ENCODE results near the gene NFIA.

Gene NFIA

DNA sequence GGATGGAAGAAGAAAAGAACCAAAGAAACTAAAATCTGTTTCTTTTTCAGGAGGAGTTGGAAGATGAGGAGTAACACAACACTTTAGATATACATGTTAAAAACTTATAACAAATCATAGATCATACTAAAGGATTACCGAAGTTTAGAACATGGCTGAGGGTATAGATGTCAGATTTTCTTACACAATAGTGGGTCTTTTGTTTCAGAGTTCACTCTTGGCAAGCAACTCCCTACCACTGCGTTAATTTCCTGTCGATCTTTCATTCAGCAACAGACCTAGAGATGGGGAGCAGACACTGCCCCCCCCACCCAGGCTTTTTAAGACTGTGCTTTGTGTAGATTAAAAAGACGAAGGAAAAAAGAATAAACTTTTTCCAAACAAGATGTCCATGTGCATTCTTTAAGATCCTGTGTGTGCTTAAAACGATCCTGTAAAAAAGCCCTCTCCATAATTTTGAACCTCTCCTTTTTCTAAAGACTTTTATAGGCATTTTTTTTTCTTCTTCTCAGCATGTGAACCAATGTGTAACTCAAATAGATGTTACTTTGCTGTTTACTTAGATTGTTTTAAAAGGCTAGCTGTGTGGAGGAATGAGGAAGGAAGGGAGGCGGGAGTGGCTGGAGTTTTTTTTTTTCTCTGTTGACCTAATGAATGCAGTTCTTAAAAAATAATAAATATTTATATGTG is 50.4 kb downstream of the NFIA start:
- DNase-seq: peak; percentile 45

DNA sequence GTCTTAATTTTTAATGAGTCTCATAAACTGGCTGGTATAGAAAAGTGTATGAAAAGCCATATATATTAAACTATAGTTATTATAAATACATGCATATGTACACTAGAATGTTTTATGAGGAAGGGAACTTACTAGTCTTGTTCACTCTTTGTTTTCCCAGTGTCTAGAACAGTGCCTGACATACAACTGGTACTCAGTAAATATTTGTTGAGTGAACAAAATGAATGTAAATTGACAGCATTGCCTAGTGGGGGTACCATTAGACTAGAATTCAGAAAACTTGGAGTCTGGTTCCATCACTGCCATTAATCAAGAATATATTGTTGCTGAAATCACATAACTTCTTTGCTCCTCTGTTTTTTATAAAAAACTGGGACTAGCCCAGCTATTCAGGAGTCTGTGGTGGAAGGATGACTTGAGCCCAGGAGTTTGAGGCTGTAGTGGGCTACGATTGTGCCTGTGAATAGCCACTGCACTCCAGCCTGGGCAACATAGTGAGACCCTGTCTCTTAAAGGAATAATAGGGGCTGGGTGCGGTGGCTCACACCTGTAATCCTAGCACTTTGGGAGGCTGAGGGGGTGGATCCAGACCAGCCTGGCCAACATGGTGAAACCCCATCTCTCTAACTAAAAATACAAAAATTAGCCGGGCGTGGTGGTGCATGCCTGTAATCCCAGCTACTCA is 51.1 kb downstream of the NFIA start:
- no peak for DNase-seq

DNA sequence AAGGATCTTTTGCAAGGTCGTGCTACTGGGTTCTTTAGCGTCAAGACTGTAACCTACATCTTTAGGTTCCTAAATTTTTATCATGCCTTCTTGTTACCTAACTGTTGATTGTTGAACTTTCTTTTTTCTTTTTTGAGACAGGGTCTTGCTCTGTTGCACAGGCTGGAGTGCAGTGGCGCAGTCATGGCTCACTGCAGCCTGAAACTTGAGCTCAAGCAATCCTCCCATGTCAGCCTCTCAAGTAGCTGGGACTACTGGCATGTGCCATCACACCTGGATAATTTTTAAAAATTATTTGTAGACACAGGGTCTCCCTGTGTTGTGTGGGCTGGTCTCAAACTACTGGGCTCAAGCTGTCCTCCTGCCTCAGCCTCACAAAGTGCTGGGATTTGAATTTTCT is 52.9 kb downstream of the NFIA start:
- DNase-seq: no peak

DNA sequence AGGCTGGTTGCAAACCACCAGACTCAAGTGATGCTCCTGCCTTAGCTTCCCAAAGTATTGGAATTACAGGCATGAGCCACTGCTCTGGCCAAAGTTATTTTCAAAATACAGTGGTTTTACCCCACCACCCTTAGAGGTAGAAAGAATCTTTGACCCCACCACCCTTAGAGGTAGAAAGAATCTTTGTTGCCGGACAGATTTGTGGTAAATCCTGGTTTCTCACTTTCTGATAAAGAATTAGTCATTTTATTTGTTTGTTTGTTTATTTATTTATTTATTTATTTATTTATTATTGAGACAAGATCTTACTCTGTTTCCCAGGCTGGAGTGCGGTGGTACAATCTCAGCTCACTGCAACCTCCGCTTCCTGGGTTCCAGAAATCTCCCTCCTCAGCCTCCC is 55.9 kb downstream of the NFIA start:
- DNase-seq: no peak

DNA sequence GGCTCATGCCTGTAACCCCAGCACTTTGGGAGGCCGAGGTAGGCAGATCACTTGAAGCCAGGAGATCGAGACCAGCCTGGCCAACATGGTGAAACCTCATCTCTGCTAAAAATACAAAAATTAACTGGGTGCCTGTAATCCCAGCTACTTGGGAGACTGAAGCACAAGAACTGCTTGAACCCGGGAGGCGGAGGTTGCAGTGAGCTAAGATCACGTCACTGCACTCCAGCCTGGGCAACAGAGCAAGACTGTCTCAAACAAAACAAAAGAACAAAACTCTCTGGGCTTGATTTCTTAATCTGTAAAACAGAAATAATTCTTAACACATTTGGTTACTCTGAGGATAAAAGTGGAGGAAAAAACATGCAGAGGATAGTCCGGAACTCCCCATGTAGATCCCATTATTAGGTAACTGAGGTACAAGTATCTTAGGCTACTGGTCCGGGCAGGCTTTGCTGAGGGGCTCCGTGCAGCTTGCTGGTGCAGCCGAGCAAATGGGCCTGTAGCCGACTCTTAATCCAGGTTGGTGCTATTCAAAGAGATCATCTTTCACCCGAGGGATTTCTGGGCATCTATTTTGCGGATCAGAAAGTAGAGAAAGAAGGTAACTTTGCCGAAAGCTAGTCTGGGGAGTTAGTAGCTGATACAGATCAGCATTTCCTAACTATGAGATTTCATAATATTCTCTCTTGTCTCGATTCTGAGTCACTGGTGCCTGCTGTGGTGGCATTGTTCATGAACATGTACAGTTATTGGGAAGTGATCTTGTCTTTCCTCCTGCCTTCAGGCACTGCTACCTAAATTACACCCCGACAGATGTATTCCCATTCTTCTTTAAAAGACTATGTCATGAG is 56.8 kb downstream of the NFIA start:
- DNase-seq: peak; percentile 82

DNA sequence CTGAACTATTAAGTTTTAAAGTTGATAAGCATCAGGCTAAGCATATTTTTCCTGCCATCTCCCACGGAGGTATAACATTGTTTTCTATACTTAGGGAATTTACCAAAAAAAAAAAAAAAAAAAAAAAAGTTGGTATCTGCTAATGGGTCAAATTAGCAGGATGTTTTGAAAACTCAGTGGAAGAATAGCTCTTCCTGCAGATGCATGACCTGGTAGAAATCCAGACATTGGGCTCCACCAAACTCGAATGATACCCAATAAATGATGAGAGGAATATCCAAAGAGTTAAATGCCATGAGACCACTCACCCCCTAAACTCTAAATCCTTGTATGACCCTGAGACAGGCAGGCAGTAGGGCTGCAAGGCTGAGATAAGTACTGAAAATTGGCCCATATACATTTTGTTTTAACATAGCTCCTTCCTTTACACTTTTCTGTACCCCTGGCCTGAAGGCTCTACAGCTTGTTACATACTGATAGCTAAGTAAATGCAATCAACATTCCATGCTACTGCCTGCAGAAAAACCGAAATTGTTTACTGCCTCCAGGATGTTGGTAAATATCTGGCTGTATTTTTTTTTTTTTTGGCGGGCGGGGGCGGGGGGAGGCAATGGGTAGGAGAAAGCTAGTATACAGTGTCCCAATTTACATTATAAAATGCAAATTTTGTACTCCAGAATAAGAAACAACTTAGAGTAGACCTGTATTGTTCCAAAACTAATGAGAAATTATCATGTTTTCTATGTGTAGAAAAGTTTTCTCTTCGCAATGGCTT is 57.6 kb downstream of the NFIA start:
- DNase-seq: peak; percentile 78

DNA sequence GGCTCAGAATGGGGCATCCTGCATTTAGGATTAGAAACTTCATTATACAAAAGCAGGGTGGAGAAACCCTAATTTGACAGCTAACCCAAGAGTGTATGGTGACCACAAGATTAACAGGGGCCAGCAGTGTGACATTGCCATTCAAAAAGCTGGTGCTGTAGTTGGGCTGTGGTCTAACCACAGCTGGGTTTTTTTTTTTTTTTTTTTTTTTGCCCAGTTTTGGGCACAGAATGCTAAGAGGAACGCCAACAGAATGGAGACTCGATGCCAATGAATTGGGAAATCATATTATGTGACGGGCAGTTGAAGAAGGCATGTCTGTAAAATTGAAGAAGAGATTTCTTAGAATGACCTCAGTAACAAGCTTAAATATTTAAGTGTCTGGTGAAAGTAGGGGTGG is 58.4 kb downstream of the NFIA start:
- peak; percentile 92 for DNase-seq

DNA sequence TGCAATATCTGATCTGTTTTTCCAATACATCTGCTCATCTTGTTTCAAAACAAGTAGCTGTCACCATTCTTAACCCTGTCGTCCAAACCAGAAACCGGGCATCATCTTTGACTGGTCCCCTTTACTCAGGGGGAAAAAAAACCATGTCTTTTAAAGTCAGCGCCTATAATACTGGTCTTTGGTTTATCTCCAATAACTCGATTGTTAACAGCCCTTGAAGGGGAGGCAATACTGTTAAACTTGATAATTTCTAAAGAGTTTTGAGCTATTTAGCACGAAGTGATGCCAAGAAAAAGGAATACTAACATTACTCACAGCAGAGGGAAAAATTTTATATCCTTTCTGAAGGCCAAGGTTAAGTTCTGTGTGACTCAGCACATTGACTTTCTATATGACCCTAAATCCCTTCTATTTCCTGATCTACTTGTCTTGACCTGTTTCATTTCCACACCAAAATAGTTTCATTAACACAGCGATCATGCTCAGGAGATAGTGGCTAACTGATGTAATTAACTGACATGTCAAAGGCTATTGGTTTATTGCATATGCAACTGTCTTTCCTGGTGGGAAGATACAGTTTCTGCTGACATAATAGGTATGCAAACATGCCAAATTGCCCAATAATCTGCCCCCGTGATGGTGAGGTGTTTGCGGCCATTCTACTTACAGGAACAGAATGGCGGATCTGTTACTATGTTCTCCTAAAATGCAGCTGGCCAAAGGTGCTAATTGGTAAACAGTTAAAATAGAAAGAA is 59.1 kb downstream of the NFIA start:
- DNase-seq: peak; percentile 59

DNA sequence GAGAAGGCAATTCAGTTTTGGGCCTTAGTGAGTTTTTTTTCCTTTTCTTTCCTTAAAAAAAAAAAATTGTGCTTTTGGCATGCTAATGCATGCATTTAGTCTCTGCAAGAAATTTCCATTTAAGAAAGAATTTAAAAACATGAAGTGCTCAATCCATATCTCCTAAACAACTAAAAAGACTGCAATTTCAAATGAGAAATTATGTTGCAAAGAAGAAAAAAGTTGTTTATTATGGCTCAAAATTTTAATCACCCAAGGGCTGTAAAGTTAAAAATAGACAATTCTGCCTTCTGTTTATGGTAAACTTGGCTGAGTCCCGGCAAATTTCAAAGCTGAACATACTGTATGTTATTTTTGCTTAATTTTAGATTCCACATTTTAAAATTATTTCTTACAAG is 59.7 kb downstream of the NFIA start:
- DNase-seq: no peak

DNA sequence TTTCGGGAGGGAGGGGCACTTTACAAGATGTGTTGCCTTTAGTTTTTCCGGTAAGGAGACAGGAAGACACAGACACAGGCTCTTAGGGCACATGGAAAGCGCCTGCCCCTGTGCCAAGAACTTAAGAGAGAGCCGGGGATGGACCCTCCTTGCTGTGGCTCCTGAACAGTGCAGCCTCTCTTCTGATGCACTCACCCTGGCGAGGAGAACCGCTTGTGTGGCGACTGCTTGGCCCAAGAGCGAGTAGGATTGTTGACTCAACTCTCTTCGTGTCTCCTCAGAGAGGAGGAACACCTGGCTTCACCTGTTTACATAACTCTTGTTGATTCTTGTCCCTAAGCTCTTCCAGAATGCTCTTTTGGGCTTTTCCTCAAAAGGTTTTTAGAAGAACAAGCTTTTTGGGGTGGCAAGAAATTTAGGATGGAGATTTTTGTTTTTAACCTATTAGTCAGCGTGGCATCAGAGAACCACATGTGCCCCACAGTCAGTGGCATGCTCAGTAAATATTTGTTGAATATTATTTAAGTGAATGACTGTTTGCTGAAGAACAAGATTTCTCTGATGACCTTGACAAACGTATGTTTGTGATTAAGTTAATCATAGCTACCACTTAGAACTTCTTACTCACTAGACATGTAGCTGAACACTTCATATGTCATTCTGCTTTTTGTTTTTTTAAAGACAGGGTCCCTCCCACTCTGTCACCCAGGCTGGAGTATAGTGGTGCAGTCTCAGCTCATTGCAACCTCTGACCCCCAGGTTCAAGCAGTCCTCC is 60.6 kb downstream of the NFIA start:
- DNase-seq: no peak

DNA sequence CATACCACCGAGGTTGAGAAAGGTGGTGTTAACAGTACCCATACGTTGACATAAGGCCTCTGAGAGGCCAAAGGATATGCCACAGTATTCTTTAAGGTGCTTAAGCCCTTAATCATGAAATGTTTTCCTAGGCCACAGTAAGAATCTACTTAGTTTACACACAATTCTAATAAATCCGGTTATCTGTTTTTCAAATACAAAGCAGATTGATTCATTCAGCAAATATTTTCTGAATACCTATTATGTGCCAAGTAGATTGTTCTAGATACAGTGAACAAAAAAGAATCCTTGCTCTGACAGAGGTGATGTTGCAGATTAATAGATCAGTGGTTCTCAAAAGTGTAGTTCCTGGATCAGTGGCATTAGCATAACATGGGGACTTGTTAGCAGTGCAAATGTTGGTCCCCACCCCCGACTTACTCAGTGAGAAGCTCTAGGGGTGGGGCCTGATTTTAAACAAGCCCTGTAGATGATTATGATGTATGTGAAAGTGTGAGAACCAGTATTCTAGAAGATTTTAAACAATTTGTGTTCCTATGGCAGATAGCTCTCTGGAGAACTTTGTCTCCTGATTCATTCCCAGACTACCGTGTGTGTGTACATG is 61.6 kb downstream of the NFIA start:
- DNase-seq: peak; percentile 73

DNA sequence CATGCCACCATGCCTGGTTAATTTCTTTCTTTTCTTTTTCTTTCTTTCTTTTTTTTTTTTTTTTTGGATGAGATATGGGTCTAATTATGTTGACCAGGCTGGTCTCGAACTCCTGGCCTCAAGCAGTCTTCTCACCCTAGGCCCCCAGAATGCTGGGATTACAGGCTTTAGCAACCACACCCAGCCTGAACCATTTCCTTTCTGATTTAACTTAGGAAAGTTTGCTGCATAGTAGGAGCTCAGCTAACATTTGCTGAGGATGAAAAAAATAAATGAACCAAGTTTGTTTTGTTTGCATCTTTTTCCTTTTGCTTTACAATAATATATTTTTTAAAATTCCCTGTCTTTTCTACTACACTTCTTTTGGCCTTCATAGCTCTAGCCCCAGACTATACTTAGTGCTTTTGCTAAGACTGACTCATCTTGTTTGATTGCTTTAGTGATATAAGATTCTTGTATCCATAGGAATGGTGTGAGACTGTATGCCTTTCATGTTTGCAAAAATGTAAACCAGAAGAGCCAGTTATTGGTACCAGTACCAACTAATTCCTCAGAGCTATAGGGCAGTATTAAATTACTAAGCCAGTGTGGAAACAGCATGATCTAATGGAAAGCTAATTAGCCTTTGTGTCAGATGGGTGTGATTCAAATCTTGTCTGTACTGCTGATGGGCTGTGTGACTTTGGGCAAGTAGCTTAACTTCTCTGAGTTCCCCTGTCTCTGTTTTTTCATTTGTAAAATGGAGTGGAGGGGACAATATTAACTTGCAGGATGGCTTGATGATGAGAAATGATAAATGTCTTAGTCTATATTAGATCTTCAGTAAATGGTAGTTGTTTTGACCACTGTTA is 66.9 kb downstream of the NFIA start:
- DNase-seq: no peak

DNA sequence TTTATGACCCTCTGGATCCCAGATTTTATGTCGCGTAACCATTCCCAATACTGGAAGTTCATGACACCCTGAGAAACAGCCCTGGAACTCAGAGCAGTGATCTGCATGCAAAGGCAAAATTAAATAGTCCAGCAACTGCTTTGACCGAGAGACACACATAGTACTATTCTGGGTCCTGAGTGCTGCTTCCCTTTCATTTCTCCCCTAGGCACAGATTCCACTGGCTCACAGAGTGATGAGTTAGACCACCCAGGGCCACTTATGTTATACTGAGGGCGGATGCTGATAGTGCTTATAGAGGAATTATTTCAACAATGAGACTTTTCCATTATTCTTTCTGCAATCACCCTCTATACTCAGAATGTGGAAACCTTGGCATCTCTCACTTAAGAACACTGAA is 69.2 kb downstream of the NFIA start:
- no peak for DNase-seq

DNA sequence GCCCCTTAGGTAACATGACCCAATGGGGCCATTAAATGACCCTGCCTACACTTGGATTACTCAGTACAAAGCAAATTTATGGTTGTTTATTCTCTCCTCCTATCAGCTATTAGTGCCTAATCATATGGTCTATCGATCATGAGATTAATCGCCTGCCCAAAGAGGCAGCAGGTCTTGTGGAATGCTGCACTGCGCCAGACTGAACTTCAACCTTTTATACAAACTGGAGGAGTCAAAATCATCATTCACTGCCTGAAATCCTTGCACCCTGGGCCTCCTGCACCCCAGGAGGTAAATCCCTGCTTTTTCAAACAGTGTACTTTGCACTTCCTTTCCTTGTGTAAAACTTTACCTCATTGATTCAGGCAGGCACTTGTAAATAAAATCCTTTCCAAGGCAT is 69.7 kb downstream of the NFIA start:
- no peak for DNase-seq

DNA sequence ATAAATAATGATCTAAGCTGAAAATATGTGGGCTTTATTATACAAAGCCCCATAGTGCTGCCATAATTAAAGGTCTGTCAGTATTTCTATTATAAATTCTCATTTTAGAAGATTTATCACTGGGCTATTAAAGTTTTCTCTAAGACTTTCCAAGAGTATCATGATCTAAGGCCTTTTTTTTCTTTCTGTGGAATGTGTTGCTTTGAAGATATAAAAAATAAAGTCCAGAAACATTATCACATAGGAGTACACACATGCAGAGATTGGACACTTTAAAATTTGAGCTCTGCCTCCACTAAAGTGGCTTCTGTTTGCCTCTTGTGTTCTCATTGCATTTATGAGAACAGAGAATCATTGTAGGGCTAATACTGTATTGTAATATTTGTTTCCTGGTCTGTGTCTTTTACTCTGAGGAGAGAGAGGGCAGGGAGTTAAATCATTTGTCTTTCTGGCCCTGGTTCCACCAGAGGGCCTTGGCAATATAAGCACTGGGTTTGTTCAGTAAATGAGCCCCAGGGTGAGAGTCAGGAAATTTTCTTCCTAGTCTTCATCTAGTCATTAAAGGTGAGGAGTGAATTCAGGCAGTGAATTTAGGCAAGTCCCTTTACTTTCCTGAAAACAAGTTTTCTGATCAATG is 70.2 kb downstream of the NFIA start:
- no peak for DNase-seq

DNA sequence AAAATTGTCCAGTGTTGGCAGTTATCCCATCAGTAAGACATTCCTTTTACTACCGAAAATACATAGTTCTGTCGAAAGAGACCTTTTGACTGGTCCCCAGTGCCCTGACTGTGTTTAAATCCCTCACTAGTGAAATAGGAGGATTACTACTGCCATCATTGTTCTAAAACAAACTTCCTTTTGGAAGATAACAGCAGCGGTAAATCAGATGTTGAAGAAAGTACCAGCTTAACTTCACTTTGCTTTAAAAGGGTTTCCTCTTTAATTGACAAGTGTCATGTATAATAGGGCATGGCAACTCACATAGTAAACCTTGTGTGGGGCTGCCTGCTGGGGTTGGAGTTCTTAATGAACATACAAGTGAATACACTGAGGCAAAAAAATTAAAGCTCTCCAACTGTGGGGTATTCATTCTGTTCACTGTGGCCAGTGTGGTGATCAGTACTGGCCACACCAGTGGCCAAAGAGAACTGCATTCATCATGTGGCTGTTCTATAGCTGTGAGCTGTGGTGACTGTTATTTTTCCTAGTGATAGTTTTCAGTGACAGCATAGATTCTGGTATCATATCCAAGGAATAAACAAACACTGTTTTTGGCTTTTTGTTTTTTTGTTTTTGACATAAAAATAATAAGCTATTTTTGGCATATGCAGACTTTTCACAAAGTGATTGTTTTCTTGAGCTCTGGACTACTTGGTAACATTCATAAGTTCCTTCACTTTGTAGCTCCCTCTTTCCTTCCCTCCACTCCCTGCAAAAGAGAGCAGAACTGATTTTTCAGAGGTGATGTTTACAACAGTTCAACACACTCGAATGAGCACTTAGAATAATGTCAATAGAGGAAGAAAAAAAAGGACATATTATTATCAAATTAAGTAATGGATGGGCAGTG is 74.5 kb downstream of the NFIA start:
- DNase-seq: no peak

DNA sequence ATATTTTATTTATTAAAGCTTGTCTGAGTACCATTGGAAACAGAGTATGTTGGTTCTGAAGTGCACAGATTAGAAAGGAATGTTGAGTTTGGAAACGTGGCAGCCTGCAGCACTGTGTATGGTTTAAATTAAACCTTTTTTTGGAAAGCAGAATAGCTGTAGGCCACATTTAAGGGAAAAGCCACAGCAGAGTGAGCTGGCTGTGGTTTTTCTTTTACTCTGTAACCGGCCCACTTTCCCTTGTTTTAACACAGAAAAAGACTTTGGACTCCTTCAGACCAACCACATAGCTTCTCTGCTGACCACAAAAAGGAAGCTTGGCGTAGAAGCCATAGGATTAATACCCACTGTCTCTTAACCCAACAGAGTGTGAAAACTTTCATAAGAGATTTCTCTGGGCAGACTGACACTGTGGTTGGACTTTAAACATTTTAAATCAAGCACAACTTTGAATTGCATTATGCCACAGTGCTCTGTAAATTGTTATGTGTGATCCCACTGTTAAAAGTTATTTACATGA is 75.2 kb downstream of the NFIA start:
- peak; percentile 67 for DNase-seq

DNA sequence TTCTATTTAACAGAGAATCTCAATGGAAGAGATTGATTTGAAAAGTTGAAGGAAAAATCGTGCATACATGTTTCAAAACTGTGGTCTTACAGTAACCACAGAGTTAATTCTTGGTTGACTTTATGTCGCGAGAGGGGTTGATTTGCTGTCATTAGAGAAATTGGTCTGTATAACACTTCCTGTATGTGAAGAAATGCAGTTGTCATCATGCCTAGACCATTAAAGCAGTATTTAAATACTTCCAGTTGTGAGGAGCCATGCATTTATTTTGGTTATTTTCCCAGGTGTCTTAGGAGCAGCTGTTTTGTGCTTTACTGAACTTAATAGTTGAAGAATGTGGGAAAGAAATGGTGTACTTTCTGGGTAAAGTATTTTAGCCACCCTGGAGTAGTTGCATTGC is 76.2 kb downstream of the NFIA start:
- no peak for DNase-seq
